NCI-H345 treated with DMSO at 0.1 percent for 48 hours (cell line): ENCODE results near the gene MEP1A.

Experiments used
- DNase-seq: peaks from one replicate; lab custom pipeline; 2025; ENCODE audit not compliant: unreplicated experiment; lab: John Stamatoyannopoulos, UW

Gene MEP1A

GRCh38 chr6:46776070-46776712 is 17.0 kb upstream of the MEP1A start:
- DNase-seq, result no peak

DNA sequence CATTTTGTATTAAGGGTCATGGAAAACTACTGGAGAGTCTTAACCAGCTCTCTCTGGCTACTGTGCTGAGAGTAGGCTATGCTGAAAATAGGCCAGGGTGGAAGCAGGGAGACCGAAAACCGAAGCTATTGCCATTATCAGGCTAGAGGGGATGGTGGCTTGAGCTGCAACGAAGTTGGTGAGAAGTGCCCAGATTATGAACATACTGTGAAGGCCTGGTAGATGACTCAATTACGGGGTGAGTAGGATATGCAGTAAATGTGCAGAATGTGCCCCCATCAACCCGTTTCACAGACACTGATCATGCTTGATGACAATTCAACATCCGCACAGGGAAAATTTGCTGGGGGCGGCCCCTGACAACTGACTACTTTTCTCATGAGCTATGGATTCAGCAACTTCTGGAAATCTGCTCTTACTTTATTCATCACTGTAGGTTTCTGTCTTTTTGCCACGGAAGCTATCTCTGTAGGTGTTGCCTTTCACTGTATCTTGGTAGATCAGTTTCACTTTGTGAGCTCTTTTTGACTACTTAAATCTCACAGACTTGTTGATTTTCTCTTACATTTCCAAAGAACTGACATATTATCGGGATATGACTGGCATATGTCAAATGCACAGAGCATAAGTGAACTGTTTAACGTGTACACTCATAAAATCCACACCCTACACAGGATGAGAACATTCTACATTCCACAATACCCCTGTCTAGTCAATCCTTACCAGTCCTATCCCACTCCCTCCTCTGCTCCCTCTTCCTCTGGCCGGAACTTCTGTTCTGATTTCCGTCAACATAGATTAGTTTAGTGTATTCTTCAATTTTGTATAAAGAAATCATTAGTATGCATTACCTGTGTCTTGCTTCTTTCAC is 15.5 kb upstream of the MEP1A start:
- no peak for DNase-seq

DNA sequence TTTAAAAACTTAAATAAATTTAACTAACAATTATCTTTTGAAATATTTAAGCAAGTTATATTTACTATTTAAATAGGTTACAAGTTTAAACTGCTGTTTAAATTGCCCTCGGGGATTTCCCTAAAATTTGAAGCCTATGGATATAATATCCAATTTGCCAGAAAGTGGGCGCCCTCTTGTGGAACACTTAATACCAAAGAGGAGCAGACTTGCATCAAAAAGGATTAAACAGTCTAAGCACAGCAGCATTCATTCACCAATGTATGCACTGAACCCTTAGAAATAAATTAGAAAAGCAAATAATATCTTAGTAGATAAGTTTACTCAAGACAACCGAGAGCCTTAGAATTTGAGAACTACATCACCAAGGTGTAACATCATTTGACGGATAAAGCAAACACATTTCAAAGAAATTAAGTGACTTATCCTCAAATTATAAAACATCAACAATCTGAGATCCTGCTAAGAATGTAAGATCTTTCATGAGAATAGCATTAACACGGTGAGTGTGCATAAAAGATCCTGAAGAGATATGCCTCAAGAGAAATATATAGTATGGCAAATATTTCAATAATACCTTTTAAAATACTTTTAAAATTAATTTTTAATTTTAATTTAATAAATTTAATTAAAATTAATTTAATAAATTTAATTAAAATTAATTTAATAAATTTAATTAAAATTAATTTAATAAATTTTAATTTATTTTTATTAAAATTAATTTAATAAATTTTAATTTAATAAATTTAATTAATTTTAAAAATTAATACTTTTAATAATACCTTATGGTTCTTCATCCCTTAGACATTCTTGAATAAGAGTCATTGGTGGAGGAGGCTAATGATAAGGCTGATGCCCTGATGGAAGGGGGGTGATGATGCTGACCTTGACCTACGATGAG is 11.5 kb upstream of the MEP1A start:
- peak; percentile 59 for DNase-seq

GRCh38 chr6:46784535-46784934 is 8.7 kb upstream of the MEP1A start:
- no peak for DNase-seq

GRCh38 chr6:46787871-46788540 is 5.2 kb upstream of the MEP1A start:
- DNase-seq, result no peak

- DNase-seq, result no peak
Observed at GRCh38 chr6:46788791-46789190, 4.4 kb upstream of the MEP1A start.

DNA sequence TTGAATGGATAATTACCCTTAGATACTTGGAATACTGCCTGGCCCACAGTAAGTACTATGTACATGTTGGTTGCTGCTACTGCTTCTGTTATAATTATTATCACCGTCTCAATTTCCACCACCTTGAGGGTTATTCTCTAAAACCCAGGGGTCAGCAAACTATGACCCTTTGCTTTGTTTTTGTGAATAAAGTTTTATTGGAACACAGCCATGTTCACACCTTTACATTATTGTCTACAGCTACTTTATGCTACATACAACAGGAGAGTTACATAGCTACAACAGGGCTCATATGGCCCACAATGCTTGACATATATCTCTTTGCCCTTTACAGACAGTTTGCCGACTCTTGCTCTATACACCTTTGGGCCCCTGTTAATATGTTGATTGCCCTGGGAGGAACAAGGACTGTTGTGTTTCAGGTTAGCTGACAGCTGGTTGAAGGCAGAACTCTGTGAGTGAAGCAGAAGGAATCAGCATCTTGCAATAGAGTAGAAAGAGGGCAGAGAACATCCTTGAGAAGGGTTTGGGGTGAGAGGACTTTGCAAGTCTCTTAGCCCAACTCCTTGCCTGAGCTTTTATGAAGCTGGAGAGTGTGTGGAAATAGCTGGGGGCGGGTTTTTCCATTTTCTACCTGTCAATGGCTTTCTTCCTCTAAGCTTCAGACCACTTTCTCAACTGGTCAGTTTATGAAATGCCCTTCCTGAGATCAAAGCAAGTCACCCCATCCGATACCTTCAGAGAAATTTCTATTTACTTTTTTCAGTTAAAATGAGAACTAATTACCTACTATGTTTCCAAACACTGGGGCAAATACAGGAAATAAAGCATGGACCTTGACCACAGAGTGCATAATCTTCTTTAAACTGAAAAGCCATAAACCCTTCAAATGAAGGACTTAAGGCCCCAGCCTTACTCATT is 3.5 kb upstream of the MEP1A start:
- no peak for DNase-seq

- DNase-seq, result no peak
Observed at GRCh38 chr6:46790355-46790874, 2.8 kb upstream of the MEP1A start.

DNA sequence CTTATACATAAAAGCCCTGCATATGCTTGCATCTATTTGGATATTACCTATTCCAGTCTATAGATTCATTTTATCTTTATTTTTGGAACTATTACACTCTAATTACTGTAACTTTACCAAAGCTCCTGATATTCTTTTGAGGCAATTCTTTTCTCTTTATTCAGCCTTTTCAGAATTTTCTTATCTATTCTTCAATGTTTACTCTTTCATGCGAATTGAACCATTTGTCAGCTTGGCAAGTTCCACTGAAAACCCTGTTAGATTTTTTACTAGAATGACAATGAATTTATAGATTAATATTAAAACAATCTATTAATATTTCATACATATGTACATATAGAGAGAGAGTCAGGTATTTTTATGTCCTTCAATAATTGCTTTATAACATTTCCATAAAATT is 554 bp upstream of the MEP1A start:
- DNase-seq, result no peak

DNA sequence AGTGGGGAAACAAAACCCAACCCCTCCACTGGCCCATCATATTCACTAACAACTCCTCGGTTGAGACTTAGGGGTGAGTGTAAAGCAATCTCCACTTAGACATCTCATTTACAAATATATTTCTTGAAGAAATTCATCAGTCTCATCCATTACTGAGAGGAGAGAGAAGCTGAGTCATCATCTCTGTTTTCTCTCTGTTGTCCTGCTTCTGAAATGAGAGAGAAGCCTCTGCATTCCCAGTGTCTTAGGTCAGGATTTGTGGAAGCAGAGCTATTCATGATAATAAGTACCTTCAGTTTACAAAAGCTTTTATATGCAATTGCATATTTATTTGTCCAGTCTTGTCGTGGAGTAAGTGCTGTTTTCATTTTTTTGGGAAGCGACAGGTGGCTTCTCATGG is 879 bp downstream of the MEP1A start:
- DNase-seq, result no peak

GRCh38 chr6:46795816-46796215 is 2.6 kb downstream of the MEP1A start:
- DNase-seq, result no peak

DNA sequence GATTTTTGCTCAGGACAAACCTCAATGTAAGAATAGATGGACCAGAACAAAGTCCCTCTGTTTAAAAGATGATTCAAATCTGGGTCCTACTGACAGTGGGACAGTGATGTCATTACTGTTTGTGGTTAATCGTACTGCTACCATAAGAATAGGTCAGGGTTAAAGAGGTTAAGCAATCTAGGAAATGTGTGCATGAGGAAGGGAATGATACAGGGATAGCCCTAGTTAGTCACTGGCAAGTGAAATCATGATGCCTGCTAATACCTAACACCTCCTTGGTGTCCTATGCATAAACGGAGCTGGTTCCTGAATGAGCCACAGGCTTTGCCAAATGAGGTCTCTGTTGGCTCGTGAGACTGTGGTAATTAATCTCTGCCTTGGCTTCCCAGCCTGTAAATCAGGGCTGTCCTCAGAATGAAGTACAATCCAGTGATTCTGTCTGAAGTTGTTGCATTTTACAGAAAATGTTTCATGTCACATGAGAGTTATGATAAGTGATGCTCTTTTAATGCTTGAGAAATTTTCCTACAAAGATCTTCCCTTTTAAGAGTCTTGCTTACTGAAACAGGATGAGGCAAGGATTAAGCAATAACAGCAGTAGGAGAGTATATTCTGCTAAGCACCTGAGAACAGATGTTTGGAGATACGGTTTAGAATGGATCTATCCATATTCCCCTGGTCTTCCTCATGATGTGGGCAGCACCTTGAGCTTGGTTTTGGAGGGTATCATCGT is 3.8 kb downstream of the MEP1A start:
- no peak for DNase-seq

GRCh38 chr6:46799657-46800056 is 6.5 kb downstream of the MEP1A start:
- no peak for DNase-seq

DNA sequence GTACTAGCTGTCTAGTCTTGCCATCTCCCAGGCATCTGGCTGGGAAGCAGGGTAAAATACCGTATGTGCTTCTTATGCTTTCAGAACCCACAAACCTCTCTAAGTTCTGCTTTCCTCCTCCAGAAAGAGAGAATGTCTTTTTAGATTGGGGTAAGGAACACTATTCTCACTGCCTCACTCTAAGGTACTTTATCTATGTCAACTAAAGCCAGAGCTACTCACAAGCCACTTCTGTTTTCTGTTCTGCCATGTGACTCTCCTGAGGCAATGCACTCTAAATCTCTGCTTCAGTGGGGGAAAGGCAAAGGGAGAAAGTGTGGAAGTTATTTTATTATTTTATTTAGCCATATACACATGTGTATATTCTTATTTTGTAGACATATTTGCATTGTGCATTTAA is 15.6 kb downstream of the MEP1A start:
- no peak for DNase-seq

DNA sequence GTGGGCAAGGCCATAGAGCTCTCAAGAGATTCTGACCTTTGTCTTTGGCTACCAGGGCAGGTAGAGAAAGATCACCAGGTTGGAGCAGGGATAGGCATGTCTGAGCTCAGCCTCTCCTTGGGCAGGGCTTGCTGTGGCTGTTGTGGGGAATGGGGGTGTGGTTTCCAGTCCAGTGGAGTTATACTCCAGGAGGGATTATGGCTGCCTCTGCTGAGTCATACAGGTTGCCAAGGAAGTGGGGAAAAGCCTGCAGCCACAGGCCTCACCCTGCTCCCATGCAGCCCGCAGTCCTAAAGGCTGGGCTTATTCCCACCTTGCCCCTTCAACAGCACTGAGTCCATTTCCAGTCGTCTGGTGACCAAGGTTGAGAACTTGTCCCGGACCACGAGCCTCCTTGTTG is 21.9 kb downstream of the MEP1A start:
- no peak for DNase-seq

DNA sequence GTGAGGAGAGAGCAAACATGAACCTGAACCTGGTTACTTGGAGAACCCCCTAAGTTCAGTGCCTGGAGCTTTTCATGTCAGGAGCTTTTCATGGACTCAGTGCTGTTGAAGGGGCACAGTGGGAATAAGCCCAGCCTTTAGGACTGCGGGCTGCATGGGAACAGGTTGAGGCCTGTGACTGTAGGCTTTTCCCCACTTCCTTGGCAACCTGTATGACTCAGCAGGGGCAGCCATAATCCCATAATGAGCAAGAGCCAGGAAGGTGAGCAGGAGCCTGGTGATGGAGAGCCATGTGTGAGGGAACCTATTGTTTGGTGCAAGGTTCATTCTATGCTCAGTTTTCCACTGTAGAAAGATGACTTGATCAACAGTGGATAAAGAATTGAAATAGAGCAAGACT is 23.4 kb downstream of the MEP1A start:
- DNase-seq, result no peak

DNA sequence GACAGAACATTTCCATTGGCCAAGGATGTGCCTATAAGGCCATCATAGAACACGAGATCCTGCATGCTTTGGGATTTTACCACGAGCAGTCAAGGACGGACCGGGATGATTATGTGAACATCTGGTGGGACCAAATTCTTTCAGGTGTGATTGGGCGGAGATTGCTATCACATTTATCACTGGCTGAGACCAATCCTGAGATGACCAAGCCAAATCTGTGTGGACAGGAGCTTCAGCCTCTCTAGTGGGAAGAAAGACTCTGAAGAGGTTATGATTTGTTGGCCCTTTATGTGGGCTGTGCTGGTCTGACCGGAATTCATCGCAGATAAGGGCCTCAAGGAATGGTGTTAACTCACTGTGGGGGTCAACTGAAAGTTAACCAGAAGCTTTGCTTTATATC is 26.4 kb downstream of the MEP1A start:
- no peak for DNase-seq

DNA sequence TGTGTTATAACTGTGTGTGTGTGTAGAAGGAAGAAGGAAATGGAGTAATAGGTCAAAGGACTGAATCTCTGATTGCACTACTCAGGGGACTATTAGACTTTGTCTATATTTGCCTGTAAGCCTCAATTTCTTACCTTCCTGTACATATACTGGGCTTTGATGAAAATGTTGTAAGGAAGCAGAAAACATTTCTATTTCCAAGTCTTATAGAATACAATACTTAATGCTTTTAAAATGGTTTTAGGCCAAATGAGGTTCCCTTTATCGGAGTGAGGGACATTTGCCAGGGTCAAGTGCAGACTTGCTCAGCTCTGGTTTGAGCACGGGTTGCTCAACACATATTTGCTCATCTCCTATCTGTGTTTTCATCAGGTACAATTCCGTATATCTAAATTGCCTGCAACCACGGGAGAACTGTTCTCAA is 28.3 kb downstream of the MEP1A start:
- no peak for DNase-seq

DNA sequence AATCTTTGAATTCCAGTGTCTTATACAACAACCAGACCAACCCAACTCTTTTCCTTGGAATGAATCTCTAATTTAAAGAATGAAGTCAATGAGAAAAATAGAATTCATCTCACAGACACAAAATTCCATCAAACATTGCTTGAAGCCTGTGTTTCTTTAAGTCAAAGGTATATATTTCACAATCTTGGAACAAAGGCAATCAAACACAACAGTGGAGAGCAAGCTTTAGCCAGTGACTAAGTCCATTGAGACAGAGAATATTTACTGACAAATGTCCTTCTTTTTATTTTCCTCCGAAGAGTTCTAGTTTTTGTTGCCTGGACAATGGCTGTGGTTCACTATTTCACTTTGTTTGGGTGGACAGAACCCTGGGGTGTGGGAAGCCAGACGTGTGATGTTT is 35.8 kb downstream of the MEP1A start:
- DNase-seq, result no peak
